BLaER1 (cell line): Measurements from ENCODE around the gene H1-8.

Experiments
- H3K27ac ChIP-seq: shearing (Covaris generic); formaldehyde crosslinking; 2 replicates; pipeline ENCODE4 v1.8.1; 2022
- H3K27me3 ChIP-seq: shearing (Covaris generic); formaldehyde crosslinking; 2 replicates; pipeline ENCODE4 v1.8.1; 2022
- H3K36me3 ChIP-seq: shearing (Covaris generic); formaldehyde crosslinking; 2 replicates; pipeline ENCODE4 v1.8.1; 2022
- H3K4me1 ChIP-seq: shearing (Covaris generic); formaldehyde crosslinking; 2 replicates; pipeline ENCODE4 v1.8.1; 2022
- H3K4me2 ChIP-seq: shearing (Covaris generic); formaldehyde crosslinking; 2 replicates; pipeline ENCODE4 v1.8.1; 2022
- H3K4me3 ChIP-seq: shearing (Covaris generic); formaldehyde crosslinking; 2 replicates; pipeline ENCODE4 v1.8.1; 2022
- H3K9ac ChIP-seq: shearing (Covaris generic); formaldehyde crosslinking; 2 replicates; pipeline ENCODE4 v1.8.1; 2022
- H3K9me3 ChIP-seq: shearing (Covaris generic); formaldehyde crosslinking; 2 replicates; pipeline ENCODE4 v1.8.1; 2022
- H4K20me1 ChIP-seq: shearing (Covaris generic); formaldehyde crosslinking; 2 replicates; pipeline ENCODE4 v1.8.1; 2022
- Cebpa-rat ChIP-seq: shearing (Covaris generic); IDR thresholded peaks from 2 replicates; pipeline ENCODE4 v1.8.1; 2022

H1-8 gene

DNA sequence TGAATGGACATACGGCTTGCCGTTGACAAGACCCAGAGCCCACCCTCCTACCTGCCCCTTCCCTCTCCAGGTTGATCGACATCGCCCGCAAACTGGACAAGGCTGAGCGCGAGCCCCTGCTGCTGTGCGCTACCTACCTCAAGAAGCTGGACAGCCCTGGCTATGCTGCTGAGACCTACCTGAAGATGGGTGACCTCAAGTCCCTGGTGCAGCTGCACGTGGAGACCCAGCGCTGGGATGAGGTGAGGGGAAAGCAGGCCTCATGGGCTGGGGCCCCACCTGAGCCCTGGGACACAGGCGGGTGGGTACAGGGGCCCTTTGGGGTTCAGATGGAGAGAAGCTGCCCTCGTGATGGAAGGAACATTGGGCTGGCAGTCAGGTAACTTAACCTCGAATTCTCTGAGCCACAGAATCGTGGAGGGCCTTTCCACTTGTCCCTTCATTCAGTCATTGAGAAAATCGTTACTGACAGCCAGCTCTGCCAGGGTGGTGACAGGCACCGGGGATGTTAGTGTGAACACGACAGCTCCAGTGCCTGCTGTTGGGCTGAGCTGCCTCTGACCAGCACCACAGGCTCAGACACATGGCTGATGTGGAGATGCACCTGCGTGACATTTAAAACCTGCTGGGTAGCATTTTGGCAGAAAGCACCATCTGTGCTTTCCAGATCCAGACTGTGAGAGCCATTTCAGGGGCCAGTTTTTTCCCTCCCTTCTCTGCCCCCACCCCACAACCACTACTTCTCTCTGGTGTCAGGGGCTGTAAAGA is 40.1 kb upstream of the H1-8 start:
- no peaks in the 10 kb centered on the region for H3K27me3 ChIP-seq
- H3K4me3 ChIP-seq, result no peak overlapping the region
- H3K27ac ChIP-seq, result no peak overlapping the region
- H3K36me3 ChIP-seq, result peaks cover 45% of the 10 kb centered on the region
- no peak overlapping the region for H3K4me2 ChIP-seq
- H3K9ac ChIP-seq, result no peak overlapping the region
- H3K9me3 ChIP-seq, result no peaks in the 10 kb centered on the region
- H3K4me1 ChIP-seq, result peaks cover 37% of the 10 kb centered on the region
- H4K20me1 ChIP-seq, result no peaks in the 10 kb centered on the region
- no peak for TF ChIP-seq Cebpa-rat

DNA sequence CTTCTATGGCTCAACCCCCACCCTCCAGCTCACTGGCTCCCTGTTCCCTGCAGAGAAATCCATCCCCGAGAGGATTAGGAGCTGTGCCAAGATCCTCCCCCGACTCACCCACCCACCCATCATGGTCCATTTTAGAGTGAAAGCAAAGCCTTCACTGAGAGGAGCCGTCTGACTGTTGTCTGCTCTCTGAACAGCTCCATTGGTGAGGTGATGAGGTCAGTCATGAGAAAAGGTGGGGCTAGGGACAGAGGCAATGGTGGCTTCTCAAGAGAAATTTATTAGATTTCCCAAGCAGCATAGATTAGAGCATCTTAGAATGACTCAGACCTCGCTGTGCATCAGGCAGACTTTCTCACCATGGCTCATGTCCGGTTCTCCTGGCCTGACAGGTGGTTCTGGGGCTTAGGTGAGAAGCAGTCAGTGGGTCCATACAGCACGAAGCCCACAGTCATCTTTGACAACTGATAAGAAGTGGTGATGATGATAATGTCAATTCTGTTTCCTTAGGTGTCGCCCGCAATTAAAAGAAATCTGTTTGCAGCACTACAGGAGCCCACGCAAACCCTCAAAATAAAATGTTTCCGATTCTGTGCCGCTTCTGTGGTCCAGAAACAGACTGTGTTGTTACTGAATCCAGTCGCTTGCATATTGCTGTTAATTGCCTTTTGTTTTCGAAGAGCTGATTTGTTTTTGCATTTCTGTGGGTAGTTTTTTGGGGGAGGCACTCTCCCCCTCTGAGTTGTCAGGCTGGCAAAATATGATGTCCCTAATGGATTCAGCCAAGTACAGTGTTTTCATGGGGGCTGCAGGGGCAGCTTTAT is 39.3 kb upstream of the H1-8 start:
- no peak overlapping the region for H3K4me2 ChIP-seq
- H3K27ac ChIP-seq, result no peak overlapping the region
- peaks cover 45% of the 10 kb centered on the region for H3K36me3 ChIP-seq
- no peak for TF ChIP-seq Cebpa-rat
- H3K9me3 ChIP-seq, result no peaks in the 10 kb centered on the region
- H3K4me3 ChIP-seq, result no peak overlapping the region
- H3K4me1 ChIP-seq, result peaks cover 46% of the 10 kb centered on the region
- H3K27me3 ChIP-seq, result no peaks in the 10 kb centered on the region
- no peaks in the 10 kb centered on the region for H4K20me1 ChIP-seq
- no peak overlapping the region for H3K9ac ChIP-seq

DNA sequence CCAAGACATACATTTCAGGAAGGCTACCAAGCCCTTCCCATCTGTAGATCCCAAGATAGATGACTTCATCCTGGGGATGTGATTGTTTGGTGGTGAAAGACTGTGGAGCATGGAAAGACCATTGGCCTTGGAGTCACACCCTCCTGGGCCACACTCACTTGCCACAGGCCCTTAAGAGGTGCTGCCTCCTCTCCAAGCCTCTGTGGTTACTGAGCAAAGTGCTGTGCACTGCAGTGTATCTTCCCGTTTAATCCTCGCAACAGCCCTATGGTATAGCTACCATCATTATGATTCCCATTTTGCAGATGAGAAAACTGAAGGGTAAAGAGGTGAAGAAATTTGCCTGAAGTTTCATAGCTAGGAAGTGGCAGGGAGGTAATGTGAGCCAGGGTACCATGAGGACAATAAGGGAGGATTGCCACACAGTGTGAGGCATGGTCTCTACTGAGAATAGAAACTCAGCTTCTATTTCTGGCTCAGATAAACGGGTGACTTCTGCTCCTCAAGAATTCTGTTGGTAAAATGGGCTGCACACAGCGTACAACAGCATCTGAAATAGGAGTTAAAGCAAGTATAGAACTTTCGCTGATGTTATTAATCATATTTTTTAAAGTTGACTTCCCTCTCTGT is 38.4 kb upstream of the H1-8 start:
- Histone ChIP-seq H3K27ac (no peak overlapping the region), H3K4me2 (peak overlapping the region; percentile 9; the same call in 1 of the 2 replicates), H3K9me3 (no peaks in the 10 kb centered on the region), H3K27me3 (no peaks in the 10 kb centered on the region), H3K4me3 (no peak overlapping the region), H3K36me3 (peaks cover 45% of the 10 kb centered on the region), H4K20me1 (no peaks in the 10 kb centered on the region), H3K9ac (no peak overlapping the region), H3K4me1 (peaks cover 50% of the 10 kb centered on the region)
- TF ChIP-seq Cebpa-rat, result no peak

DNA sequence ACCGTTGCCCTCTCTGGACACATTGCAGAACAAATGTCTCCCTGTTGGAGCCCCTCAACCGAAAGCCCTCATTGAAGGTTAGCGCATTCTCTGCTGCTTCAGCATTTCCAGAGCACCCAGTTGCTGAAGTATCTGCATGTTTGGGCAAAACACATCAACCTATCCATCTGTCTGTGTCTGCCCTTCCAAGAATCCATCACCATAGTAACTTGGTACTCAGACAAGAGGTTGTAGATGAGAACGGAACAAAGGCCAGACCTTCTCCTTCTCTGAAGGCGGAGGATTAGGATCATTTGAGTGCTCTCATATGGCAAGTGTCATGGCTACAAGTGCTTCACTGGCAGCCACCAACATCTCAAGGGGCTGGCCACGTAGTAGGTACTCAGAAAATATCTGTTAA is 37.6 kb upstream of the H1-8 start:
- 0 out of 2 replicates have a peak overlapping the region, but pooled peaks have one; percentile 76 for H3K27ac ChIP-seq

DNA sequence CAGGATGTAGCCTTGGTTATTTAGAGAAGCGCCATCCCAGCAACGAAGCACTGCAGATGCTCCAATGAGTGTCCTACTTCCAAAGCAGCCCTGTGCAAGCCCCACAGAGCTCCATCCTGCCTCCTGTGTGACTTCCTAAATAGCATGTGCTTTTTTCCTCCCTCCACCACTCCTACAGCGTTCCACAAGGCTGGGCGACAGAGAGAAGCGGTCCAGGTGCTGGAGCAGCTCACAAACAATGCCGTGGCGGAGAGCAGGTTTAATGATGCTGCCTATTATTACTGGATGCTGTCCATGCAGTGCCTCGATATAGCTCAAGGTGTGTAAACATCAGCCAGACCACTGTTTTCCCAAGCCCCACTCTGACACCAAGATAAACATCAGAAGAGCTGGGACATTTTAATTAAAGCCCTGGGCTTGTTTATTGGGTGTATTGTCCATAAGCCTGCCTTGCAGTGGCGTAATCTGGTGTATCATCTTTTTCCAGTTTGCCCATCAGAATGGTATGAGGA is 36.7 kb upstream of the H1-8 start:
- H3K4me3 ChIP-seq, result no peak overlapping the region
- H4K20me1 ChIP-seq, result no peaks in the 10 kb centered on the region
- no peaks in the 10 kb centered on the region for H3K27me3 ChIP-seq
- H3K4me1 ChIP-seq, result peaks cover 67% of the 10 kb centered on the region
- H3K27ac ChIP-seq, result peak overlapping the region; percentile 76
- peak overlapping the region; percentile 72 for H3K4me2 ChIP-seq
- no peaks in the 10 kb centered on the region for H3K9me3 ChIP-seq
- TF ChIP-seq Cebpa-rat, result no peak
- peak overlapping the region; percentile 22; the same call in 1 of the 2 replicates for H3K9ac ChIP-seq
- peaks cover 29% of the 10 kb centered on the region for H3K36me3 ChIP-seq

More for the DNA sequence above, 37.6 kb upstream of the H1-8 start:
- Histone ChIP-seq H3K4me3 (no peak overlapping the region), H3K27me3 (no peaks in the 10 kb centered on the region), H3K9ac (no peak overlapping the region), H4K20me1 (no peaks in the 10 kb centered on the region), H3K9me3 (no peaks in the 10 kb centered on the region), H3K36me3 (peaks cover 39% of the 10 kb centered on the region), H3K4me2 (no peak overlapping the region; the same call in 1 of the 2 replicates), H3K4me1 (peaks cover 58% of the 10 kb centered on the region)
- TF ChIP-seq Cebpa-rat, result no peak

DNA sequence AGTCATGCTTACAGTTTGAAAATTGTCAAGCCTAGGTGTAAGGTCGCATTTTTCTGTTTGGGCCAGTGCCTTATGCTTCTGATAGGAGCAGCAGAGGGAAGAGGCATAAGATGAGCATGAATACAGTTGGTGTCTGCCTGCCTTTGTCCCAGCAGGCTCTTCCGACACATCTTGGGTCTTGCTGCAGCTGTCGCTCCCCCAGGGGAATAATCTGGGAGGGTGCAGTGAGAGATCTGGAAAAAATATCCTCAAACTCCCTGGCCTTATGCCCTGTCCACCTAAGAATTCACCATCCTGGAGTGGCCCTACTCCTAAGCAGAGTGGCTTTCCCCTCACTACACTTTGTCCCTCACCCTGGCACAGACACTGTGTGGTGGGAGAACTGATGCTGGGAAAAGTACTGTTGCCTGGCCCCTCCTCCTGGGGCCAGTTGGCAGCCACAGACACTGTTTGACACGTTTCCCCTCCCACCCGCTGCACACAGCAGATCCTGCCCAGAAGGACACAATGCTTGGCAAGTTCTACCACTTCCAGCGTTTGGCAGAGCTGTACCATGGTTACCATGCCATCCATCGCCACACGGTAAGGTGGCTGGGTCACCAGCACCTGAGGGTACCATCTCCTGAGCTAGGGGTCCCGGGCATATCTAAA is 35.7 kb upstream of the H1-8 start:
- H3K4me3 ChIP-seq, result peak overlapping the region; percentile 37; the same call in 1 of the 2 replicates
- peaks cover 28% of the 10 kb centered on the region for H3K36me3 ChIP-seq
- peak overlapping the region; percentile 72 for H3K4me2 ChIP-seq
- no peaks in the 10 kb centered on the region for H3K27me3 ChIP-seq
- H4K20me1 ChIP-seq, result no peaks in the 10 kb centered on the region
- H3K27ac ChIP-seq, result peak overlapping the region; percentile 76
- peaks cover 67% of the 10 kb centered on the region for H3K4me1 ChIP-seq
- H3K9ac ChIP-seq, result peak overlapping the region; percentile 22
- H3K9me3 ChIP-seq, result no peaks in the 10 kb centered on the region
- no peak for TF ChIP-seq Cebpa-rat

DNA sequence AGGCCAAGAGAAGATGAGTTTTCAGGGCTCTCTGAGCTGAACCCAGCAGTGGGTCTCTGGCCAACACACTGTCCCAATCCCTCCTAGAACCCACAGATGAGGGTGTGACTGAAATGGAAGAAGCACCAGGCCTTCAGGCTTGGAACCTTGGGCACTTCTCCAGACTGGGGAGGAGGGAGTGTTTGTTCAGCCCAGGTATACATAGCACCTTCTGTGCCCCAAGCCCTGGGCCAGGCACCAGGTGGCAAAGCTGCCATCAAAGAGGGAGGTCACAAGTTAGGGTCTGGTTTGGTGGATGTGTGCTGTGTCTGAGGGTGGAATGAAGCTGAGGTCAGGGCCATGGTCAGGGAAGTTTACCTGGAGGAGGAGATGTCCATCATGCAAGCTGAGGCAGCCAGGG is 30.4 kb upstream of the H1-8 start:
- H3K27me3 ChIP-seq, result no peaks in the 10 kb centered on the region
- H3K27ac ChIP-seq, result no peak overlapping the region
- no peak overlapping the region for H3K4me3 ChIP-seq
- no peaks in the 10 kb centered on the region for H4K20me1 ChIP-seq
- peaks cover 43% of the 10 kb centered on the region for H3K36me3 ChIP-seq
- H3K4me2 ChIP-seq, result no peak overlapping the region
- H3K9me3 ChIP-seq, result no peaks in the 10 kb centered on the region
- H3K4me1 ChIP-seq, result peaks cover 55% of the 10 kb centered on the region
- no peak for TF ChIP-seq Cebpa-rat
- no peak overlapping the region for H3K9ac ChIP-seq

DNA sequence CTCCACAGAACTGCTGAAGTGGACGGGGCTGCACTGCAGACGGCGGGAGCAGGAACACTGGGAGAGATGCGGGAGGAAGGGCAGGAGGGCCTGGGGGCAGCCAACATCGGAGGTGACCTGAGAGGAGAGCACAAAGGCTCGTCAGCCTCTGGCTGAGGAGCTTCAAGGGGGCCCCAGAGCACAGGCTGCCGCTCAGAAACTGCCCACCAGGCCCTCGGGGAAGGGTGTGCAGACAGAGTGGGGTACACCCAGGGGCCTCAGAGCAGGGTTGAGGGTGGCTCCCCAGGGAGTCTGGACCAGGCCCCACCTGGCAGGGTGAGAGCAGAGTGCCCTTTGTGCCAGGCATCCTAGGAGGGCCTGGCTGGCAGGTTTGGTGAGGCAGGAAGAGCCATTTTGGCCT is 29.3 kb upstream of the H1-8 start:
- Histone ChIP-seq H3K4me2 (peak overlapping the region; percentile 40; the same call in 1 of the 2 replicates), H3K4me3 (no peak overlapping the region), H3K36me3 (peaks cover 53% of the 10 kb centered on the region), H3K27me3 (no peaks in the 10 kb centered on the region), H3K27ac (peak overlapping the region; percentile 60), H3K4me1 (peaks cover 44% of the 10 kb centered on the region), H3K9ac (0 out of 2 replicates have a peak overlapping the region, but pooled peaks have one; percentile 4), H4K20me1 (no peaks in the 10 kb centered on the region), H3K9me3 (no peaks in the 10 kb centered on the region)
- TF ChIP-seq Cebpa-rat, result no peak

DNA sequence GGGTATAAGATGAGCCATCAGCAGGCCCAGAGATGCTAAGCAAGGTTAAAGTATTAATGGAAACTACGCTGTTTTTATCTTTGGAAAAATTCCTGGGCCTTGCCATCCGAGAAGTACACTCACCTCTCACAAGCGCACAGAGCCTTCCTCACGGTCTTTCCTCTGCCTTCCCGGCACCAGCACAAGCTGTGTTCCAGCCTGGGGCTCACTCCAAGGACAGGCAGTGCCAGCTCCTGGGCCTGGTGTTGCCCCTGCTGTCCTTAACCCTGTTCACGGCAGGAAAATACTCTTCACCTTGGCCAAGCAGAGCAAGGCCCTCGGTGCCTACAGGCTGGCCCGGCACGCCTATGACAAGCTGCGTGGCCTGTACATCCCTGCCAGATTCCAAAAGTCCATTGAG is 28.9 kb upstream of the H1-8 start:
- Histone ChIP-seq H4K20me1 (no peaks in the 10 kb centered on the region), H3K9ac (no peak overlapping the region), H3K9me3 (no peaks in the 10 kb centered on the region), H3K4me3 (no peak overlapping the region), H3K27ac (peak overlapping the region; percentile 60), H3K4me1 (peaks cover 44% of the 10 kb centered on the region), H3K4me2 (peak overlapping the region; percentile 40), H3K36me3 (peaks cover 55% of the 10 kb centered on the region), H3K27me3 (no peaks in the 10 kb centered on the region)
- TF ChIP-seq Cebpa-rat, result no peak
